NCI-H748 (cell line): Measurements from ENCODE around the gene PDE11A.

ENCODE experiments used
- DNase-seq: peaks from one replicate; lab custom pipeline; 2025; ENCODE audit not compliant: unreplicated experiment; lab: John Stamatoyannopoulos, UW

Gene PDE11A

GRCh38 chr2:177582000-177582399 lies 490.6 kb downstream of the PDE11A start:
- no peak for DNase-seq

- DNase-seq, result no peak
Observed at GRCh38 chr2:177579486-177580036, 493.0 kb downstream of the PDE11A start.

- no peak for DNase-seq
Observed at GRCh38 chr2:177578454-177578853, 494.1 kb downstream of the PDE11A start.

GRCh38 chr2:177577075-177577474 lies 495.5 kb downstream of the PDE11A start:
- no peak for DNase-seq

- no peak for DNase-seq
Observed at GRCh38 chr2:177575358-177575757, 497.2 kb downstream of the PDE11A start.

GRCh38 chr2:177574356-177574755 lies 498.2 kb downstream of the PDE11A start:
- DNase-seq, result no peak
